HG03196 (cell line): ENCODE measurements around the gene VSTM5.
"Not testable (repeated sequence)": the region's sequence is repeated elsewhere in the genome, so short reads cannot be mapped to it uniquely, and the experiment has no call there.

Source experiments
- ATAC-seq: cut with Tn5 transposase; IDR thresholded peaks from one replicate; pipeline ENCODE4 v1.9.1; 2021; ENCODE audit not compliant: unreplicated experiment

Gene VSTM5

DNA sequence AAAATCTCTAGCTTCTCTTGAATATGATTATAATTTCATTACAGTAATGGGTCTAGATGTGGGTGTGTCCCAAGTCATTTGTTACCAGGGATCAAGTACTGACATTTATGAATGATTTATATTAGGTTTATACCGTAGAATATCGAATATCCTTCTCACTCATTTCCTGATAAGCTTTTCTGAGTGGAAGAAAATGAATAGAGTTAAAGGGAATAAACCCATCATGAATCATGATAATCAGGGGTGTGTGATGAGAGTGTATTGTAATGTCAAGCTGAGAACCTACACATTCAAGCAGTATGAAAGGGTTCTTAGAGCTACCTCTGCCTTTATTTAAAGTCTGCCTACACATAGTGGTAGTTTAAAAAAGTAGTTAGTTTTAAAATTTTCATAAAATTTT, 49.1 kb downstream of the VSTM5 start:
- no peak for ATAC-seq

- ATAC-seq = no peak
These were observed 53.8 kb downstream of the VSTM5 start for GRCh38 chr11:93796441-93797231.

GRCh38 chr11:93791493-93791892, 58.9 kb downstream of the VSTM5 start:
- no peak for ATAC-seq

DNA sequence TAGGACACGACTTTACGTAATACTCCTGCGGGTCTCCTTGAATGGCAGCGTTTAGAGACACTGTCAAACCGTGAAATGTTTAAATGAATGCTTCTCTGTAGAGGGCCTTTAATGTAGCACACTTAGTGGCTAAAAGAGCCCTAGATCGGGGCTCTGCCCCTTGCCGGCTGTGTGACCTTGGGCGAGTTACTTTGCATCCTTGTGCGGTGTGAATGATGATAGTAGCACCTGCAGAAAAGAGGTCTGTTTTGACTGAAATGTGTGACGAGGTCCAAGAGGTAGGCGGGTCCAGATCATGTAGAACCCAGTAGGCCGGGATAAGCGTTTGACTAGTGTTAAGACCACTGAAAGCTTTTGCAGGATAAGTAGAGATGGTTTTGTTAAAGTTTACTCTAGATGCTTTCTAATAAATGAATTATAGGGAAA, 65.5 kb downstream of the VSTM5 start:
- peak; percentile 19 for ATAC-seq

DNA sequence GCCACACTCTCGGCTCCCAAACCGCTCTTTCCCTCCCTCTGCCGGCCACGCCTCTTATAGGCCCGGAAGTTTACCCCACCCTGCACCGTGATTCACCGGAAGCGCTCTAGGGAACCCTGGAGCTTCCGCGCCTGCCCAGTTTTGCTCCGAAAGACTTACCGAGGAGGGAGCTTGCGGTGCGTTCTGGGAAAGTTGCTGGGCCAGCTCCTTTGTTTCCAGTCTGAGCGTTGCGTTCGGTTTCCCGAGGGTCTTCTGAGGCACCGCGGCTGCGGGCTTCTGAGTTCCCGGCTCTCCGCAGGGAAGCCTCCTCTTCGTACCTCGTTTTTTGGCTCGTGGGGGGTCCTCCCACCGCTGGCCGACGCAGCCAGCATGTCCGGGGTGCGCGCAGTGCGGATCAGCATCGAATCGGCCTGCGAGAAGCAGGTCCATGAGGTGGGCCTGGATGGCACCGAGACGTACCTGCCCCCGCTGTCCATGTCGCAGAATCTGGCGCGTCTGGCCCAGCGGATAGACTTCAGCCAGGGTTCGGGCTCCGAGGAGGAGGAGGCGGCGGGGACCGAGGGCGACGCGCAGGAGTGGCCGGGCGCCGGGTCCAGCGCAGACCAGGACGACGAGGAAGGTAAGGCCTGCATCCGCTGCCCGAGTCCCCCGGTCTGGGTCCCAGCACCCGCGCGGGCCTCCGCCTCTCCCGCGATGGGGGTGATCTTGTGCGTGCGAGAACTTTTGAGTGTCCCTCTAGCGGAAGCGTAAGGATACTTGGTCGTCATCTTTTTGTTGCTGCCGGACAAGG, 66.1 kb downstream of the VSTM5 start, which contains the start of gene MED17:
TSS of gene MED17 (plus strand) at position 138 of the 790 bp plus-strand sequence. CDS start at position 370, 232 bp downstream.
- ATAC-seq = peak; percentile 98

- peak; percentile 45 for ATAC-seq
These were observed 66.7 kb downstream of the VSTM5 start for GRCh38 chr11:93783765-93784144.

GRCh38 chr11:93783362-93783761, 67.1 kb downstream of the VSTM5 start:
- no peak for ATAC-seq

DNA sequence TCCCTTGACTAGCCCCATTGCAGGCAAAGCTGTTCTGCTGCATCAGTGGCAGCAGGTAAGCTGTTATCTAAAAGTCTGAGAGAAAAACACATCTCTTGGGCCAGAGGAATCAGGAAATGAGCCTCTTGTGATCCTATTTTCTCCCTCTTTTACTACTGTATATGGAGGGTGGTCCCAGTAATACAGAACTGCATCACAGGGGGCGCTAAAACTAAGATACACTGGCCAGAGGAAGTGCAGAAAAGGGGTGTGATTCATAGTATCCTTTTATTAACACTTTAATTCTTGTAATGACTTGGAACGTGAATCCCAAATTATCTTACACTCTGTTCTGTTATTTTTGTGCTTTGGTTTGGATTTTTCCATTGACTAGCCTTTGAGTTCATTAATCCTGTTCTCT, 75.1 kb downstream of the VSTM5 start:
- ATAC-seq = no peak

GRCh38 chr11:93774560-93774959, 75.9 kb downstream of the VSTM5 start:
- not testable (repeated sequence) for ATAC-seq

GRCh38 chr11:93773601-93774200, 76.7 kb downstream of the VSTM5 start:
- ATAC-seq = no peak

- no peak for ATAC-seq
These were observed 77.4 kb downstream of the VSTM5 start for GRCh38 chr11:93773045-93773477.

DNA sequence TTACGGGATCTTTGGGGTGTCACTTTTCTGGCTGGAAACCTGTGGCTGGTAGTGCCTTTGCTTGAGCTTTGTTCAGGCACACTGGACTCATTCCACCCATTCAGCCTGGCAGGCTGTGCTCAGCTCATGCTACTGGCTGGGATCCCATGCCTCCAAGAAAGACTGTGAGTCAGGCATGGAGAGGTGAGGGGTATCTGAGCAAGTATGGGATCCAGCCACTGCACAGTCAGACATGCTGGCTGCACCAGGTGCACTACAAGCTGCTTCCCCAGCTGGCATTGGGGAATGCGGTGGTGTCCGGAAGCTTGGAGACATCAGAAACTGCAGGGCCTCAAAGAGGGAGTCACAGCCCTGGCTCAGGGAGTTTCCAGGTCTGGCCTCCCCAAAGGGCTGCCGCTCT, 78.3 kb downstream of the VSTM5 start:
- no peak for ATAC-seq

DNA sequence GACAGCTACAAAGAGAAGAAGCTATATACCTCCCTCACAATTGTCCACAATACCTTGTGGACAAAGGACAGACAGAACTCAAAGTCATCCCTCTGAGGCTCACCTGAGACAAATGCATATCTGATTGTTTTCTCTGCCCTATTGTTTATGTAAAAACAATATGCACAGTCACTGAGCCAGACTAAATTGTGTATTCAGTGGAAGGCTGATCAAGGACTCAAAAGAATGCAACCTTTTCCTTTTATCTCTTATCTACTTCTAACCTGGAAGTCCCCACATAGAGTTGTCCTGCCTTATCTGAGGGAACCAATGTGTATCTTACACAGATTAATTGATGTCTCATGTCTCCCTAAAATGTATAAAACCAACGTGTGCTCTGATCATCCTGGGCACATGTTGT, 80.3 kb downstream of the VSTM5 start:
- ATAC-seq = no peak
